ENCODE measurements around the gene SHLD2. TPM values are rescaled to one million over a fixed set of nuclear protein-coding genes. Genes with fewer than 3 reads are reported as not detected.
"Not testable (repeated sequence)": the region's sequence is repeated elsewhere in the genome, so short reads cannot be mapped to it uniquely, and the experiment has no call there.

The SHLD2 gene
- total and polyA plus RNA-seq, 2 of the 4 experiments (the other 2 are of a cell fraction): 10.6 to 19.9 TPM

DNA sequence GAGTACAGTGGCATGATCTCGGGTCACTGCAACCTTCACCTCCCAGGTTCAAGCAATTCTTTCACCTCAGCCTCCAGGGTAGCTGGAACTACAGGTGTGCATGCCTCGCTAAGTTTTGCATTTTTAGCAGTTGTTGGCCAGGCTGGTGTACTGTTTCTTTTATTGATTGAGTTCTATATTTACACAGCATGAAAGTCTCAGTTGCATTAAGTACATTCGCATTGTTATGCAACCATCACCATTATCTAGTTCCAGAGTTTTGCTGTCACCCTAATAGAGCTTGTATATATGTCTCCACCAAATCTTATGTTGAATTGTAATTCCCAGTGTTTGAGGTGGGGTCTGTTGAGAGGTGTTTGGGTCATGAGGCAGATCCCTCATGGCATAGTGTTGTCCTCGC, 28.3 kb downstream of the SHLD2 start:
- WGBS, 2 experiments (ENCODE audit: extremely low coverage in 2 of 2, insufficient read length in 1 of 2): no CpG with 5 or more reads among the region's 4 CpGs
- ATAC-seq (ENCODE audit: low read depth); H2AFZ ChIP-seq (replicated peaks; ENCODE audit: low read length, poor library complexity); intact Hi-C loops (cut with micrococcal nuclease); H3K9me3 ChIP-seq (ENCODE audit: control insufficient read depth, insufficient read depth, low read length); H2AK5ac ChIP-seq (ENCODE audit: low read depth, low read length); H4K5ac ChIP-seq (ENCODE audit: low read depth, low read length); H3K9ac ChIP-seq (ENCODE audit: low read depth, low read length); BruUV-seq (replicated peaks); H3K27me3 ChIP-seq (ENCODE audit: control insufficient read depth, insufficient read depth, low read length); H4K8ac ChIP-seq (ENCODE audit: low read depth in 2 of 2, low read length in 2 of 2); H3K27ac ChIP-seq (ENCODE audit: insufficient read depth, low read length); H3K56ac ChIP-seq (ENCODE audit: extremely low read depth, insufficient read depth, low read length); H2BK20ac ChIP-seq (ENCODE audit: low read depth, low read length); H3K4me2 ChIP-seq (ENCODE audit: low read depth, low read length); in situ Hi-C loops (cut with MboI; ENCODE audit: low sequenced_read_pairs); H3K9me1 ChIP-seq (ENCODE audit: insufficient read depth, low read length); H2BK120ac ChIP-seq (ENCODE audit: low read depth, low read length); dilution Hi-C loops (cut with HindIII; ENCODE audit: low sequenced_read_pairs, unreplicated experiment); H3K79me1 ChIP-seq (ENCODE audit: low read depth in 1 of 2, low read length in 2 of 2); H3K14ac ChIP-seq (replicated peaks; ENCODE audit: low read depth, low read length); H3K36me3 ChIP-seq (ENCODE audit: control insufficient read depth, insufficient read depth, low read length); H2BK5ac ChIP-seq (ENCODE audit: low read depth, low read length, poor library complexity, severe bottlenecking); CTCF ChIA-PET; H2BK15ac ChIP-seq (ENCODE audit: low read depth, low read length); H3K23ac ChIP-seq (ENCODE audit: low read depth, low read length); POLR2A ChIA-PET (ENCODE audit: unreplicated experiment); H4K20me1 ChIP-seq (ENCODE audit: insufficient read depth, low read length); DNase-seq; H3K4me1 ChIP-seq (ENCODE audit: control insufficient read depth, insufficient read depth, low read length); H3K18ac ChIP-seq (ENCODE audit: low read depth, low read length); H4K91ac ChIP-seq (ENCODE audit: insufficient read depth, low read depth, low read length); H3K4ac ChIP-seq (ENCODE audit: low read depth, low read length); H3K4me3 ChIP-seq (ENCODE audit: insufficient read depth, low read depth, low read length); H2AK9ac ChIP-seq (replicated peaks; ENCODE audit: low read depth, low read length, poor library complexity): not testable (repeated sequence)

DNA sequence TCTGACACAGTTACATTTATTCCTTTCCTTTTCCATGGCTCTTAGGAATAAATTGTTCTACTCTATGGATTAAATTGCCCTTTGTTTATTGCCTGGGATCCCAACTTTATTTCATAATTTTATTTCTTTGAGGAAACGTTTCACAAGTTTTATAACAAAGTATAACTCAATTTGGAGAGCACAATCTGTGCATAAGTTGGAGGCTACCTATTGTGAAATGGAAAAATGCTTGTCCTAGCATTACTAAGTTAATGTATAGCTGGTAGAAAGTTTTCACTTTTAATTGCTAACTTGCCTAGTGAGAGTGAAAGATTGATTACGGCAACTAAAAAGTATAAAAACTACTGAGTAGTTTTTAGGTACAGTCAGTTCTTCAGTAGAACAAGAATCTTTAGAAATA, 32.0 kb downstream of the SHLD2 start:
- in situ Hi-C loops (cut with MboI; ENCODE audit: low sequenced_read_pairs); H2BK120ac ChIP-seq (ENCODE audit: low read depth, low read length); H3K4me3 ChIP-seq (ENCODE audit: insufficient read depth, low read depth, low read length); CTCF ChIA-PET; H2AK5ac ChIP-seq (ENCODE audit: low read depth, low read length); H4K5ac ChIP-seq (ENCODE audit: low read depth, low read length); H3K4me2 ChIP-seq (ENCODE audit: low read depth, low read length); H3K23ac ChIP-seq (ENCODE audit: low read depth, low read length); H3K27me3 ChIP-seq (ENCODE audit: control insufficient read depth, insufficient read depth, low read length); H3K36me3 ChIP-seq (ENCODE audit: control insufficient read depth, insufficient read depth, low read length); DNase-seq; H3K4me1 ChIP-seq (ENCODE audit: control insufficient read depth, insufficient read depth, low read length); H3K14ac ChIP-seq (replicated peaks; ENCODE audit: low read depth, low read length); H4K8ac ChIP-seq (ENCODE audit: low read depth in 2 of 2, low read length in 2 of 2); H2BK20ac ChIP-seq (ENCODE audit: low read depth, low read length); H2AK9ac ChIP-seq (replicated peaks; ENCODE audit: low read depth, low read length, poor library complexity); H2AFZ ChIP-seq (replicated peaks; ENCODE audit: low read length, poor library complexity); H2BK15ac ChIP-seq (ENCODE audit: low read depth, low read length); H3K9ac ChIP-seq (ENCODE audit: low read depth, low read length); H4K91ac ChIP-seq (ENCODE audit: insufficient read depth, low read depth, low read length); H3K27ac ChIP-seq (ENCODE audit: insufficient read depth, low read length); H3K18ac ChIP-seq (ENCODE audit: low read depth, low read length); H3K79me1 ChIP-seq (ENCODE audit: low read depth in 1 of 2, low read length in 2 of 2); H3K9me1 ChIP-seq (ENCODE audit: insufficient read depth, low read length); H3K9me3 ChIP-seq (ENCODE audit: control insufficient read depth, insufficient read depth, low read length); POLR2A ChIA-PET (ENCODE audit: unreplicated experiment); H4K20me1 ChIP-seq (ENCODE audit: insufficient read depth, low read length); H3K56ac ChIP-seq (ENCODE audit: extremely low read depth, insufficient read depth, low read length); dilution Hi-C loops (cut with HindIII; ENCODE audit: low sequenced_read_pairs, unreplicated experiment); H2BK5ac ChIP-seq (ENCODE audit: low read depth, low read length, poor library complexity, severe bottlenecking); H3K4ac ChIP-seq (ENCODE audit: low read depth, low read length); intact Hi-C loops (cut with micrococcal nuclease); ATAC-seq (ENCODE audit: low read depth); BruUV-seq (replicated peaks): not testable (repeated sequence)
- no CpG with 5 or more reads among the region's 2 CpGs for WGBS, 2 experiments (ENCODE audit: extremely low coverage in 2 of 2, insufficient read length in 1 of 2)
